HepG2 (cell line): ENCODE measurements around the gene WDR81. TPM values are rescaled to one million over a fixed set of nuclear protein-coding genes. Genes with fewer than 3 reads are reported as not detected.

ENCODE experiments used
- ELF3 ChIP-seq: IDR thresholded peaks from 2 replicates; pipeline ENCODE4 v1.6.1; 2016; ENCODE audit warnings: missing genetic modification reagents, missing compliant biosample characterization
- HNRNPLL ChIP-seq: fragments of 200-400 bp; formaldehyde crosslinking; IDR thresholded peaks from 2 replicates; pipeline ENCODE4 v1.6.1; 2017; ENCODE audit warnings: mild to moderate bottlenecking, low read depth, low read length; ENCODE audit not compliant: poor library complexity, severe bottlenecking
- ISX ChIP-seq: sonication (generic); formaldehyde crosslinking; conservative IDR thresholded peaks from 2 replicates; pipeline ENCODE4 v1.5.0; 2020; ENCODE audit warnings: missing genetic modification reagents
- JARID2 ChIP-seq: sonication (generic); formaldehyde crosslinking; IDR thresholded peaks from 2 replicates; pipeline ENCODE4 v1.8.1; 2023; ENCODE audit warnings: missing genetic modification reagents, inconsistent platforms; ENCODE audit not compliant: insufficient replicate concordance
- KAT7 ChIP-seq: IDR thresholded peaks from 2 replicates; pipeline ENCODE4 v1.6.1; 2018; ENCODE audit warnings: borderline replicate concordance, missing compliant biosample characterization
- KDM5B ChIP-seq: sonication (generic); formaldehyde crosslinking; IDR thresholded peaks from 2 replicates; pipeline ENCODE4 v1.4.0; 2020; ENCODE audit warnings: missing genetic modification reagents, mild to moderate bottlenecking, borderline replicate concordance
- MXD3 ChIP-seq: IDR thresholded peaks from 2 replicates; pipeline ENCODE4 v1.6.1; 2016; ENCODE audit warnings: mild to moderate bottlenecking, missing biosample characterization, missing genetic modification reagents
- NCOA2 ChIP-seq: sonication (generic); formaldehyde crosslinking; IDR thresholded peaks from 2 replicates; pipeline ENCODE4 v1.8.0; 2022; ENCODE audit warnings: inconsistent platforms
- NR2F1 ChIP-seq, 2 experiments: fragments of 450-650 bp in 1 of 2; formaldehyde crosslinking in 1 of 2; IDR thresholded peaks; 2 replicates each; pipeline versions ENCODE4 v1.5.0 to v1.6.1; 2016 to 2020; ENCODE audit warnings: mild to moderate bottlenecking in 1 of 2, missing compliant biosample characterization in 1 of 2, missing genetic modification reagents in 1 of 2, moderate library complexity in 1 of 2
- RXRA ChIP-seq: sonication (generic); formaldehyde crosslinking; IDR thresholded peaks from 2 replicates; pipeline ENCODE4 v1.5.1; 2020; ENCODE audit warnings: missing genetic modification reagents
- SALL2 ChIP-seq: sonication (generic); formaldehyde crosslinking; IDR thresholded peaks from 2 replicates; pipeline ENCODE4 v1.8.1; 2023; ENCODE audit warnings: mild to moderate bottlenecking, missing genetic modification reagents, inconsistent platforms
- SUZ12 ChIP-seq: fragments of 150-350 bp; IDR thresholded peaks from 2 replicates; pipeline ENCODE4 v1.6.1; 2014; ENCODE audit warnings: low read depth, low read length
- TBX3 ChIP-seq: fragments of 450-650 bp; IDR thresholded peaks from 2 replicates; pipeline ENCODE4 v1.6.1; 2017; ENCODE audit warnings: antibody characterized with exemption, mild to moderate bottlenecking, inconsistent platforms, borderline replicate concordance
- TCF7 ChIP-seq: sonication (generic); IDR thresholded peaks from 2 replicates; pipeline ENCODE4 v1.6.1; 2016; ENCODE audit warnings: antibody characterized with exemption, low read depth
- ZNF12 ChIP-seq: sonication (generic); formaldehyde crosslinking; IDR thresholded peaks from 2 replicates; pipeline ENCODE4 v1.5.0; 2020; ENCODE audit warnings: missing genetic modification reagents
- ZNF251 ChIP-seq: sonication (generic); formaldehyde crosslinking; IDR thresholded peaks from 2 replicates; pipeline ENCODE4 v1.9.0; 2021; ENCODE audit warnings: mild to moderate bottlenecking, missing genetic modification reagents
- ZNF563 ChIP-seq: sonication (generic); formaldehyde crosslinking; IDR thresholded peaks from 2 replicates; pipeline ENCODE4 v1.8.0; 2022; ENCODE audit warnings: mild to moderate bottlenecking, moderate library complexity, missing genetic modification reagents
- ZNF570 ChIP-seq: sonication (generic); formaldehyde crosslinking; IDR thresholded peaks from 2 replicates; pipeline ENCODE4 v1.4.0; 2020; ENCODE audit warnings: mild to moderate bottlenecking, missing genetic modification reagents, borderline replicate concordance
- polyA plus RNA-seq, 8 experiments: library from polyadenylated mRNA; depleted of rRNA in 3 of 8; stranded (reverse) in 7 of 8; unstranded in 1 of 8; fragments of >200 nt; fragmentation: Illumina TruSeq in 4 of 8; extraction: Trizol in 4 of 8; gene quantifications; 2 replicates each; pipeline versions ENCODE4 v1.2.1 to v1.2.3, GENCODE V29; 2011 to 2016; ENCODE audit warnings: low read depth in 4 of 8, missing spikeins in 1 of 8, mixed read lengths in 1 of 8; ENCODE audit not compliant: insufficient read depth in 1 of 8
- total RNA-seq, 5 experiments: library from RNA; depleted of rRNA; stranded (reverse); fragments of >200 nt; fragmentation: Illumina TruSeq; extraction: Trizol; gene quantifications; 2 replicates each; pipeline ENCODE4 v1.2.3, GENCODE V29; 2016; ENCODE audit warnings: low read depth in 1 of 5
- TF ChIP-seq, protein P1 (sequence below): sonication (generic); formaldehyde crosslinking; IDR thresholded peaks from 2 replicates; pipeline ENCODE4 v1.4.0; 2020; ENCODE audit warnings: mild to moderate bottlenecking, missing genetic modification reagents
- TF ChIP-seq, protein P2 (sequence below): IDR thresholded peaks from 2 replicates; pipeline ENCODE4 v1.6.1; 2012; ENCODE audit warnings: low read length, improper control_type of control experiment
- TF ChIP-seq, protein P3 (sequence below): sonication (generic); formaldehyde crosslinking; IDR thresholded peaks from 2 replicates; pipeline ENCODE4 v1.4.0; 2020; ENCODE audit warnings: missing genetic modification reagents, borderline replicate concordance

Gene WDR81
- total and polyA plus RNA-seq, 2 of the 13 experiments (the other 11 are each of a cell fraction or from before 2014, with no cell fraction given) = 9.1 to 16.7 TPM

- peak; percentile 72; the same call in 1 of the 2 replicates for TF ChIP-seq RXRA (CRISPR knock-in tag)
- TF ChIP-seq, protein P1, sequence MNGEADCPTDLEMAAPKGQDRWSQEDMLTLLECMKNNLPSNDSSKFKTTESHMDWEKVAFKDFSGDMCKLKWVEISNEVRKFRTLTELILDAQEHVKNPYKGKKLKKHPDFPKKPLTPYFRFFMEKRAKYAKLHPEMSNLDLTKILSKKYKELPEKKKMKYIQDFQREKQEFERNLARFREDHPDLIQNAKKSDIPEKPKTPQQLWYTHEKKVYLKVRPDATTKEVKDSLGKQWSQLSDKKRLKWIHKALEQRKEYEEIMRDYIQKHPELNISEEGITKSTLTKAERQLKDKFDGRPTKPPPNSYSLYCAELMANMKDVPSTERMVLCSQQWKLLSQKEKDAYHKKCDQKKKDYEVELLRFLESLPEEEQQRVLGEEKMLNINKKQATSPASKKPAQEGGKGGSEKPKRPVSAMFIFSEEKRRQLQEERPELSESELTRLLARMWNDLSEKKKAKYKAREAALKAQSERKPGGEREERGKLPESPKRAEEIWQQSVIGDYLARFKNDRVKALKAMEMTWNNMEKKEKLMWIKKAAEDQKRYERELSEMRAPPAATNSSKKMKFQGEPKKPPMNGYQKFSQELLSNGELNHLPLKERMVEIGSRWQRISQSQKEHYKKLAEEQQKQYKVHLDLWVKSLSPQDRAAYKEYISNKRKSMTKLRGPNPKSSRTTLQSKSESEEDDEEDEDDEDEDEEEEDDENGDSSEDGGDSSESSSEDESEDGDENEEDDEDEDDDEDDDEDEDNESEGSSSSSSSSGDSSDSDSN (CRISPR knock-in tag) = peak; percentile 77
- TF ChIP-seq KAT7 (CRISPR knock-in tag) = peak; percentile 79; the same call in 1 of the 2 replicates
- no peak for TF ChIP-seq ZNF251 (CRISPR knock-in tag)
- no peak for TF ChIP-seq TCF7
- peak; percentile 100 for TF ChIP-seq HNRNPLL
- no peak for TF ChIP-seq SUZ12
- TF ChIP-seq, protein P2, sequence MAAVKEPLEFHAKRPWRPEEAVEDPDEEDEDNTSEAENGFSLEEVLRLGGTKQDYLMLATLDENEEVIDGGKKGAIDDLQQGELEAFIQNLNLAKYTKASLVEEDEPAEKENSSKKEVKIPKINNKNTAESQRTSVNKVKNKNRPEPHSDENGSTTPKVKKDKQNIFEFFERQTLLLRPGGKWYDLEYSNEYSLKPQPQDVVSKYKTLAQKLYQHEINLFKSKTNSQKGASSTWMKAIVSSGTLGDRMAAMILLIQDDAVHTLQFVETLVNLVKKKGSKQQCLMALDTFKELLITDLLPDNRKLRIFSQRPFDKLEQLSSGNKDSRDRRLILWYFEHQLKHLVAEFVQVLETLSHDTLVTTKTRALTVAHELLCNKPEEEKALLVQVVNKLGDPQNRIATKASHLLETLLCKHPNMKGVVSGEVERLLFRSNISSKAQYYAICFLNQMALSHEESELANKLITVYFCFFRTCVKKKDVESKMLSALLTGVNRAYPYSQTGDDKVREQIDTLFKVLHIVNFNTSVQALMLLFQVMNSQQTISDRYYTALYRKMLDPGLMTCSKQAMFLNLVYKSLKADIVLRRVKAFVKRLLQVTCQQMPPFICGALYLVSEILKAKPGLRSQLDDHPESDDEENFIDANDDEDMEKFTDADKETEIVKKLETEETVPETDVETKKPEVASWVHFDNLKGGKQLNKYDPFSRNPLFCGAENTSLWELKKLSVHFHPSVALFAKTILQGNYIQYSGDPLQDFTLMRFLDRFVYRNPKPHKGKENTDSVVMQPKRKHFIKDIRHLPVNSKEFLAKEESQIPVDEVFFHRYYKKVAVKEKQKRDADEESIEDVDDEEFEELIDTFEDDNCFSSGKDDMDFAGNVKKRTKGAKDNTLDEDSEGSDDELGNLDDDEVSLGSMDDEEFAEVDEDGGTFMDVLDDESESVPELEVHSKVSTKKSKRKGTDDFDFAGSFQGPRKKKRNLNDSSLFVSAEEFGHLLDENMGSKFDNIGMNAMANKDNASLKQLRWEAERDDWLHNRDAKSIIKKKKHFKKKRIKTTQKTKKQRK = no peak
- no peak for TF ChIP-seq TBX3
- TF ChIP-seq NR2F1 (CRISPR knock-in tag; IDR thresholded peaks at IDR 0.05) = no peak
- TF ChIP-seq ELF3 (CRISPR knock-in tag) = peak; percentile 50; the same call in 1 of the 2 replicates
- TF ChIP-seq JARID2 = peak; percentile 11
- TF ChIP-seq ZNF570 = no peak
- no peak for TF ChIP-seq NCOA2 (CRISPR knock-in tag)
- no peak; the same call in 1 of the 2 replicates for TF ChIP-seq ISX (CRISPR knock-in tag)
- TF ChIP-seq SALL2 (CRISPR knock-in tag) = no peak
- TF ChIP-seq KDM5B (CRISPR knock-in tag) = peak; percentile 76; the same call in 1 of the 2 replicates
- TF ChIP-seq, protein P3, sequence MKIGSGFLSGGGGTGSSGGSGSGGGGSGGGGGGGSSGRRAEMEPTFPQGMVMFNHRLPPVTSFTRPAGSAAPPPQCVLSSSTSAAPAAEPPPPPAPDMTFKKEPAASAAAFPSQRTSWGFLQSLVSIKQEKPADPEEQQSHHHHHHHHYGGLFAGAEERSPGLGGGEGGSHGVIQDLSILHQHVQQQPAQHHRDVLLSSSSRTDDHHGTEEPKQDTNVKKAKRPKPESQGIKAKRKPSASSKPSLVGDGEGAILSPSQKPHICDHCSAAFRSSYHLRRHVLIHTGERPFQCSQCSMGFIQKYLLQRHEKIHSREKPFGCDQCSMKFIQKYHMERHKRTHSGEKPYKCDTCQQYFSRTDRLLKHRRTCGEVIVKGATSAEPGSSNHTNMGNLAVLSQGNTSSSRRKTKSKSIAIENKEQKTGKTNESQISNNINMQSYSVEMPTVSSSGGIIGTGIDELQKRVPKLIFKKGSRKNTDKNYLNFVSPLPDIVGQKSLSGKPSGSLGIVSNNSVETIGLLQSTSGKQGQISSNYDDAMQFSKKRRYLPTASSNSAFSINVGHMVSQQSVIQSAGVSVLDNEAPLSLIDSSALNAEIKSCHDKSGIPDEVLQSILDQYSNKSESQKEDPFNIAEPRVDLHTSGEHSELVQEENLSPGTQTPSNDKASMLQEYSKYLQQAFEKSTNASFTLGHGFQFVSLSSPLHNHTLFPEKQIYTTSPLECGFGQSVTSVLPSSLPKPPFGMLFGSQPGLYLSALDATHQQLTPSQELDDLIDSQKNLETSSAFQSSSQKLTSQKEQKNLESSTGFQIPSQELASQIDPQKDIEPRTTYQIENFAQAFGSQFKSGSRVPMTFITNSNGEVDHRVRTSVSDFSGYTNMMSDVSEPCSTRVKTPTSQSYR (CRISPR knock-in tag) = no peak; the same call in 1 of the 2 replicates
- peak; percentile 80 for TF ChIP-seq MXD3 (CRISPR knock-in tag)
- no peak for TF ChIP-seq ZNF12 (CRISPR knock-in tag)
- TF ChIP-seq ZNF563 (CRISPR knock-in tag) = peak; percentile 67; the same call in 1 of the 2 replicates
Measured at GRCh38 chr17:1684378-1685189, 39.9 kb upstream of the WDR81 start, which contains the start of gene PRPF8 (continued).
